ENCODE data around the gene PLCB1.
"Not testable (repeated sequence)": the region's sequence is repeated elsewhere in the genome, so short reads cannot be mapped to it uniquely, and the experiment has no call there.

PLCB1 gene

GRCh38 chr20:8587810-8588209 lies 455.7 kb downstream of the PLCB1 start:
- Histone ChIP-seq H3K4me3 (no peak overlapping the region), H3K9me3 (no peaks in the 10 kb centered on the region), H3K27me3 (no peaks in the 10 kb centered on the region), H3K27ac (no peak overlapping the region), H3K36me3 (no peaks in the 10 kb centered on the region), H3K4me1 (no peaks in the 10 kb centered on the region)
- no peak for TF ChIP-seq CTCF (IDR thresholded peaks at IDR 0.05)
- no peak for DNase-seq
- intact Hi-C loops (cut with DNase I; ENCODE audit: low total_unique reads): no loop called here

GRCh38 chr20:8589956-8590355 lies 457.9 kb downstream of the PLCB1 start:
- intact Hi-C loops (cut with DNase I; ENCODE audit: low total_unique reads): no loop called here
- H3K36me3 ChIP-seq: no peaks in the 10 kb centered on the region
- H3K4me3 ChIP-seq: no peak overlapping the region
- no peaks in the 10 kb centered on the region for H3K27me3 ChIP-seq
- DNase-seq: no peak
- H3K4me1 ChIP-seq: no peaks in the 10 kb centered on the region
- H3K9me3 ChIP-seq: no peaks in the 10 kb centered on the region
- TF ChIP-seq CTCF (IDR thresholded peaks at IDR 0.05): no peak
- no peak overlapping the region for H3K27ac ChIP-seq

GRCh38 chr20:8600910-8601541 lies 469.0 kb downstream of the PLCB1 start:
- DNase-seq; H3K27ac ChIP-seq; H3K9me3 ChIP-seq; H3K27me3 ChIP-seq; intact Hi-C loops (cut with DNase I; ENCODE audit: low total_unique reads); H3K36me3 ChIP-seq; H3K4me3 ChIP-seq; H3K4me1 ChIP-seq: not testable (repeated sequence)

- Histone ChIP-seq H3K27me3 (no peaks in the 10 kb centered on the region), H3K36me3 (no peaks in the 10 kb centered on the region), H3K27ac (no peak overlapping the region), H3K4me3 (no peak overlapping the region), H3K4me1 (no peaks in the 10 kb centered on the region), H3K9me3 (no peaks in the 10 kb centered on the region)
- no peak for TF ChIP-seq CTCF (IDR thresholded peaks at IDR 0.05)
- intact Hi-C loops (cut with DNase I; ENCODE audit: low total_unique reads): no loop called here
- no peak for DNase-seq
Observed at GRCh38 chr20:8601542-8601912, 469.5 kb downstream of the PLCB1 start.

GRCh38 chr20:8602389-8603116 lies 470.5 kb downstream of the PLCB1 start:
- no peaks in the 10 kb centered on the region for H3K4me1 ChIP-seq
- intact Hi-C loops (cut with DNase I; ENCODE audit: low total_unique reads): no loop called here
- no peak overlapping the region for H3K27ac ChIP-seq
- DNase-seq: no peak
- no peaks in the 10 kb centered on the region for H3K36me3 ChIP-seq
- H3K9me3 ChIP-seq: no peaks in the 10 kb centered on the region
- no peak overlapping the region for H3K4me3 ChIP-seq
- TF ChIP-seq CTCF (IDR thresholded peaks at IDR 0.05): no peak
- no peaks in the 10 kb centered on the region for H3K27me3 ChIP-seq

GRCh38 chr20:8608470-8608869 lies 476.4 kb downstream of the PLCB1 start:
- Histone ChIP-seq H3K9me3 (no peaks in the 10 kb centered on the region), H3K27me3 (no peaks in the 10 kb centered on the region), H3K36me3 (no peaks in the 10 kb centered on the region), H3K4me3 (no peak overlapping the region), H3K4me1 (no peaks in the 10 kb centered on the region), H3K27ac (no peak overlapping the region)
- TF ChIP-seq CTCF (IDR thresholded peaks at IDR 0.05): no peak
- DNase-seq: no peak
- intact Hi-C loops (cut with DNase I; ENCODE audit: low total_unique reads): no loop called here
